GM12874 (cell line): Measurements from ENCODE around the gene TGM2.

Experiments
- TF ChIP-seq, protein P1 (sequence below): IDR thresholded peaks from 2 replicates; pipeline ENCODE4 v1.5.1; 2011; ENCODE audit warnings: low read depth, mild to moderate bottlenecking, control low read depth, low read length, moderate library complexity; ENCODE audit not compliant: insufficient read depth

TGM2 gene

DNA sequence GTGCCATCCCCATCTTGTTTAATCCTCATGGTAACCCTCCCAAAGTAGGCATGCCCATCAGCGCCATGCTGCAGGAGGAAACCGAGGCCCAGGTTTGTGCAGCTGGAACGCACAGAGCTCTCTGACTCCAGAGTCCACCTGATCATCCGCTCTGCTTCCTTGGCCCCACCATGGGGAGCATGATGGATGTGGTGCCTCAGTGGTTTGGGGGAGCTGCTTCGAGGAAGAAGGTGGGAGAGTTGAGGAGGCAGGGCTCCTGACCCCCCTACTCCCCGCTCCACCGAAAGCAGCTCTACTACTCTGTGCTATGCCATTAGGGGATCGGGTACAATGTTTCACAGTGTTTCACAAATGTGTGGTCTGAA is 52.2 kb downstream of the TGM2 start:
- TF ChIP-seq, protein P1, sequence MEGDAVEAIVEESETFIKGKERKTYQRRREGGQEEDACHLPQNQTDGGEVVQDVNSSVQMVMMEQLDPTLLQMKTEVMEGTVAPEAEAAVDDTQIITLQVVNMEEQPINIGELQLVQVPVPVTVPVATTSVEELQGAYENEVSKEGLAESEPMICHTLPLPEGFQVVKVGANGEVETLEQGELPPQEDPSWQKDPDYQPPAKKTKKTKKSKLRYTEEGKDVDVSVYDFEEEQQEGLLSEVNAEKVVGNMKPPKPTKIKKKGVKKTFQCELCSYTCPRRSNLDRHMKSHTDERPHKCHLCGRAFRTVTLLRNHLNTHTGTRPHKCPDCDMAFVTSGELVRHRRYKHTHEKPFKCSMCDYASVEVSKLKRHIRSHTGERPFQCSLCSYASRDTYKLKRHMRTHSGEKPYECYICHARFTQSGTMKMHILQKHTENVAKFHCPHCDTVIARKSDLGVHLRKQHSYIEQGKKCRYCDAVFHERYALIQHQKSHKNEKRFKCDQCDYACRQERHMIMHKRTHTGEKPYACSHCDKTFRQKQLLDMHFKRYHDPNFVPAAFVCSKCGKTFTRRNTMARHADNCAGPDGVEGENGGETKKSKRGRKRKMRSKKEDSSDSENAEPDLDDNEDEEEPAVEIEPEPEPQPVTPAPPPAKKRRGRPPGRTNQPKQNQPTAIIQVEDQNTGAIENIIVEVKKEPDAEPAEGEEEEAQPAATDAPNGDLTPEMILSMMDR: no peak

DNA sequence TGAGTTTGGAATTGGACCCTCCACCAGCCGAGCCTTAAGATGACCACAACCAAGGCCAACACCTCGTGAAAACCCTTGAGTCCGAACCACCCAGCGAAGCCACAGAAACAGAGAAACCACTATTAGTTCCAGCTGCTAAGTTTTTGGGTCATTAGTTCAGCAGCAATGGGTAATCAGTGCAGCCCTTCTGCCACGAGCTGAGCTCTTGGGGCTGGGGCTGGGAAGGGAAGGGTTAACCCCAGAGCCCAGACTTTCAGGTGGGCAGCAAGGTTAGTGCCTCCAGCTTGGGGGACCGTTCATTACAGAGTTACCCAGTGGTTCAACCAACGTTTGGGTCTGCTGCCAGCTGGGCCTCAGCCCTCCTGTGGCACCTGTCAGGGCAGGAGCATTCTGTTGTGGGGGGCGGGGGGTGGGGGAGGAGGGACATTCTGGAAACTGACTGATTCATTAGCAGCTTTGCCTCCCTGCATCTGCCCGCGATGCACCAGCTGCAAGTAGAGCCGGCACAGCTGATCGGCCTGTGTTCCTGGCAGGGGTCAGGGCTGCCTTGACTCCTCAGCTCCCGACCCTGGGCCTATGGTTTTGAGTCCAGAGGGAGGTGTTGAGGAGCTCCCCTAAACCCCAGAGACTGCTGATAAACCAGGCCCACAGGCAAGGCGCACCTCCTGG is 52.7 kb downstream of the TGM2 start:
- TF ChIP-seq, protein P1: no peak

DNA sequence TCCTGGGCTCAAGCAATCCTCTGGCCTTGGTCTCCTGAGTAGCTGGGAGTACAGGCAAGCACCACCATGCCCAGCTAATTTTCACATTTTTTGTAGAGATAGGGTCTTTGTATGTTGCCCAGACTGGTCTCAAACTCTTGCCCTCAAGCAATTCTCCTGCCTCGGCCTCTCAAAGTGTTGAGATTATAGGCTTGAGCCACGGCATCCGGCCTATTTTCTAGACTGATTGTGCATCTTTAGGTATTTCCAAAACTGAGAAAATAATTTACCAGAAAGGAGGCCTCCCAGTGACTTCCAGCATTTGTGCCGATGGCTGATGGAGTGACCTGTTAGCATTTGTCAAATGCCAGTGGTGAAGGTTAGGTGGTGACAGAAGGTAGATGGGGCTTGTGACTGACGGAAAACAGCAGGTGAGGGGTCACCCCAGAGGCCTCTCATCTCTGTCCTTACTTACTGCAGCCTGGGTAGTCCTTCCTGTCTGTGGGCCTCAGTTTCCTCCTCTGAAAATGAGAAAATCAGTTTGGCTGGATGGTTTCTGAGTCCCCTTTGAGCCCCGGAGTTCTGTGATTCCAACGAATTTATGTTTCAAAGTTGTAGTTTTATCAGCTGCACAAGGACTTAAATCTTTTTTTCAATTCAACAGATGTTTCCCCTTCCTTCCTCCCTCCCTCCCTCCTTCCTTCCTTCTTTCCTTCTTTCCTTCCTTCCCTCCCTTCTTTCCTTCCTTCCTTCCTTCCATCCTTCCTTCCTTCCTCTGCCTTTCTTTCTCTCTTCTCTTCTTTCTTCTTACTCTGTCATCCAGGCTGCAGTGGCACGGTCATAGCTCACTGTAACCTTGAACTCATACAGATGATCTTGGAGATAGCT is 53.5 kb downstream of the TGM2 start:
- TF ChIP-seq, protein P1: no peak

DNA sequence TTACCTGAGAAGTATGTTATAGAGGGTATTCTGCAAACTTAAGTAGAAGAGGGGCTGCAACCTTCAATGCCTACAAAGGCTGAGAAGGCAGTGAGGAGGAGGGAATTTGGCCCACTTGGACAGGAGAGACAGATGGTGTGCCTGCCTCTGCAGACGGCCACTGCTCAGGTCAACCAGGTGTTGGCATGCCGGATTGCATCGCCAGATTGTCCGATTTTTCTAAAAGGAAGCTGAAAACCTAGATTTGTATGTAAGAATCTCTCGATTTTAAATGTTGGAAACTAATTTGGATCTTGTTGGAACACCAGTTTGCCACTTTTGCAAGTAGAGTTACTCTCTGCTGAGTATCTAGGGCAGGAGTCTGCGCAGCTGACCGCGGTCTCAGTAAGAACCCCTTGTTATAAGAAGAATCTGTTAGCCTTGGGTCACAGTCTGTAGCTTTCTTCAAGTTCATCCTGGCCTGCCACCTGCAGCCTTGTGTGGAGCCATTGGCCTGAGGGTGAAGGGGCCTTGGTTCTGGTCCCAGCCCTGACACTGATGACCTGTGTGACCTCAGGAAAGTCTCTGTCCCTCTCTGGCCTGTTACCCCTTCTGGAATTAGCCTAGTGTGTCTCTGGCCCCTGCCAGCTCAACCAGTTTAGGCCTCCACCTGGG is 54.4 kb downstream of the TGM2 start:
- TF ChIP-seq, protein P1: no peak

DNA sequence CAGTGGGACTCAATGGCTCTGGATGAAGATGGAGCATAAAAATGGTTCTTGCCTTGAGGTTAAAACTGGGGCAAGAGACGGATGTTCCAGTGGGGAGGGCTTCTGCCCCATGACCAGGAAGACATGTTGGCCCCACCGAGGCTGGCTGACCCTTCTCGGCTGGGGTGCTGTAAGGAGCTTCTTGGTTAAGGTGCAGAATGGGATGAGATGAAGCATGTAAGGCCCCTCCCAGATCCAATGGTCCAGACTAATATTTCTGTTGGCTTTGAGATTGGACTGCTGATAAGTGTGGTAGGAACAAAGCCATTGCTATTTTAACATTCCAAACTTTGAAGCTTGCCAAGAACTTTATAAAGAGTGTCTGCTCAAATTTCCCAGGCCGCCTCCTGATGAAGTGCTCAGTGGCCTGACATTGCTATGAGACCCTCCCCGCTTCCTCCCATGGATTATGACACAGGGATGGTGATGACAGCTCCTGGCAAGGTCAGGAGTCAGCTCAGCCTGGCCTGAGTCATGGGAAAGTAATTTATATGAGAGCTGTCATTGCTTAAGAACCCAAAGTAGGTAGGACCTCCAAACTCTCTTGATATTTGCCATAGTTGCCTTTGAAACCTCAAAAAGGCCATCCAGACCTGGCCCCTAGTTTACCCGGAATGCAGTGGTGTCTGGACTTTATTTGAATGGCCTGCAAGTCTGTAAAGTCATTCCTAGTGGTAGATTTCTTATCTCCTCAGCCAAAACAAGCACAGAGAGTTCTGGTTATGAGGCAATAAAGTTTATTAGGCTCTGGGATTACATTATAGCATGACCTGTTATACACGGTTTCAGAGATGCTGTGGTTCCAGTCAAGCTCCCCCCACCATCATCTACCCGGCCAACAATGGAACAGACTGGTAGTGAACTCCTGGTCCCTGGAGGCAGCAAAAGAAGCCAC is 55.2 kb downstream of the TGM2 start:
- TF ChIP-seq, protein P1: no peak

DNA sequence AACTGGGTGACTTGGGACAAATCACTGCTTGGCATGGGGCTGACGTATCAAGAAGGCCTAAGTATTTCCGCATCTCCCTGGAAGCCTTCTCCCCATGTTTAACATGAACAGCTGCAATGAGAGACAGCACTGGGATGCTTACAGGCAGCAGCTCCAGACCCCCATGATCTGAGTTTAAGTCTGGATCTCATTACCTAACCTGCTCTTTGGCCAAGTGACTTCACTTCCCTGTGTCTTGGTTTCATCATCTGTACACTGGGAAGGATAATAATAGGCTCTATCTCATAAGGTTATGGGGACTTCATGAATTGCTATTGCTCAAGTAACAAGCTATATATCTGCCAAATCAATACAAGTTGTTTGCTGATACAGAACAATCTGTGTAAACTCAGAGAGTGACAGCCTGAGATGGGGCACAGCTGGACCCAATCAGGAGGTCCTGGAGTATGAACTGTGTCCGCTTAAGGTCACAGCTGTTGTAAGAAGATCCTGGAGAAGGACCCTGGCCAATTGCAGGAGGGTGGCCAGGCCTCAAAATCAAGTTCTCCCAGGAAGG is 56.0 kb downstream of the TGM2 start:
- TF ChIP-seq, protein P1: no peak
